HCT116 (cell line): ENCODE results near the gene ENDOG. TPM values are rescaled to one million over a fixed set of nuclear protein-coding genes. Genes with fewer than 3 reads are reported as not detected.
"Not testable (repeated sequence)": the region's sequence is repeated elsewhere in the genome, so short reads cannot be mapped to it uniquely, and the experiment has no call there.

Experiments used
- ATAC-seq: fragments of 200-7000 bp; cut with Tn5 transposase; 2 replicates; pipeline ENCODE4 v1.9.1; 2020; ENCODE audit warnings: mild to moderate bottlenecking, moderate library complexity
- BruUV-seq: library from RNA; stranded (reverse); fragments of 400-500 nt; replicated peaks from 2 replicates; lab custom pipeline; 2021; lab: Mats Ljungman, UMichigan
- CTCF ChIA-PET: fragments of 300-600 bp; sonication (Branson Sonifier 250); formaldehyde crosslinking; loops from one replicate; lab custom pipeline; 2021; ENCODE audit warnings: antibody characterized with exemption; lab: Charles Lee
- POLR2A ChIA-PET: fragments of 300-600, 350-600 bp; sonication (Branson Sonifier 250); formaldehyde crosslinking; loops from one replicate; lab custom pipeline; 2021; ENCODE audit warnings: antibody characterized with exemption; lab: Charles Lee
- RAD21 ChIA-PET, 2 experiments: fragments of 300-600 bp; sonication (Branson Sonifier 250); formaldehyde crosslinking; loops; one replicate each; lab custom pipeline; 2023; ENCODE audit warnings: low total read pairs in 2 of 2; ENCODE audit not compliant: uncharacterized antibody in 2 of 2, unreplicated experiment in 2 of 2, low non-redundant PET in 1 of 2; lab: Charles Lee
- DNase-seq: peaks from one replicate; pipeline ENCODE4 v3.0.0-alpha.2; 2010; ENCODE audit warnings: low read depth, low spot score
- H2AFZ ChIP-seq: fragments of 200-600 bp; shearing (Covaris generic), sonication (generic); 2 replicates; pipeline ENCODE4 v1.6.1; 2017; ENCODE audit warnings: low read depth, mixed run types, mixed read lengths, antibody characterized with exemption, low read length; ENCODE audit not compliant: poor library complexity, severe bottlenecking
- H3K27ac ChIP-seq: 2 replicates; pipeline ENCODE4 v1.5.1; 2012; ENCODE audit warnings: low read depth, low read length
- H3K27me3 ChIP-seq: fragments of 200-600 bp; sonication (generic); 2 replicates; pipeline ENCODE4 v1.6.1; 2016; ENCODE audit warnings: mixed run types, low read length, mixed read lengths; ENCODE audit not compliant: insufficient read depth
- H3K36me3 ChIP-seq, 2 experiments: fragments of 200-500 bp in 1 of 2; fragments of 200-600 bp in 1 of 2; sonication (Bioruptor generic) in 1 of 2; sonication (generic) in 1 of 2; 2 replicates each; pipeline versions ENCODE4 v1.5.1 to v1.6.1; 2014 to 2016; ENCODE audit warnings: low read length in 2 of 2, inconsistent platforms in 1 of 2, mixed read lengths in 1 of 2, mixed run types in 1 of 2; ENCODE audit not compliant: insufficient read depth in 2 of 2, control insufficient read depth in 1 of 2
- H3K4me1 ChIP-seq, 2 experiments: fragments of 200-600 bp in 1 of 2; sonication (generic) in 1 of 2; 2 replicates each; pipeline versions ENCODE4 v1.5.1 to v1.6.1; 2012 to 2017; ENCODE audit warnings: low read length in 2 of 2, inconsistent platforms in 1 of 2, mild to moderate bottlenecking in 1 of 2, mixed read lengths in 1 of 2, mixed run types in 1 of 2, moderate library complexity in 1 of 2; ENCODE audit not compliant: insufficient read depth in 2 of 2, control insufficient read depth in 1 of 2
- H3K4me2 ChIP-seq: fragments of 200-600 bp; sonication (generic); 2 replicates; pipeline ENCODE4 v1.6.1; 2017; ENCODE audit warnings: mixed run types, low read length, mixed read lengths
- H3K4me3 ChIP-seq, 2 experiments: fragments of 200-600 bp in 1 of 2; sonication (generic) in 1 of 2; replicated peaks in 1 of 2; 2 replicates each; pipeline ENCODE4 v1.5.1; 2011 to 2016; ENCODE audit warnings: low read length in 2 of 2, control low read depth in 1 of 2, low read depth in 1 of 2, mild to moderate bottlenecking in 1 of 2, mixed read lengths in 1 of 2, mixed run types in 1 of 2
- H3K79me2 ChIP-seq: fragments of 200-600 bp; sonication (generic); 2 replicates; pipeline ENCODE4 v1.6.1; 2017; ENCODE audit warnings: mild to moderate bottlenecking, mixed run types, low read length, moderate library complexity, mixed read lengths; ENCODE audit not compliant: insufficient read depth
- H3K9ac ChIP-seq: fragments of 200-600 bp; sonication (generic); 2 replicates; pipeline ENCODE4 v1.6.1; 2016; ENCODE audit warnings: low read length, mixed read lengths
- H3K9me2 ChIP-seq: fragments of 200-600 bp; sonication (generic), shearing (Covaris generic); 2 replicates; pipeline ENCODE4 v1.6.1; 2017; ENCODE audit warnings: mixed run types, mild to moderate bottlenecking, moderate library complexity; ENCODE audit not compliant: insufficient read depth
- H3K9me3 ChIP-seq, 2 experiments: fragments of 200-500 bp in 1 of 2; fragments of 200-600 bp in 1 of 2; sonication (Bioruptor generic) in 1 of 2; sonication (generic) in 1 of 2; 2 replicates each; pipeline ENCODE4 v1.6.1; 2014 to 2017; ENCODE audit warnings: low read length in 2 of 2, mixed read lengths in 2 of 2, inconsistent platforms in 1 of 2, low read depth in 1 of 2, mild to moderate bottlenecking in 1 of 2, mixed run types in 1 of 2, moderate library complexity in 1 of 2; ENCODE audit not compliant: control insufficient read depth in 1 of 2, insufficient read depth in 1 of 2
- H4K20me1 ChIP-seq: fragments of 200-600 bp; sonication (generic), shearing (Covaris generic); 2 replicates; pipeline ENCODE4 v1.6.1; 2017; ENCODE audit warnings: mixed run types, mild to moderate bottlenecking, moderate library complexity; ENCODE audit not compliant: insufficient read depth
- RAD21 ChIP-seq: IDR thresholded peaks from 2 replicates; pipeline ENCODE4 v1.6.1; 2012; ENCODE audit warnings: low read depth, mild to moderate bottlenecking
- intact Hi-C: fragments of 100-400 bp; cut with micrococcal nuclease; formaldehyde crosslinking; loops from 2 replicates; pipeline ENCODE4 v1.10.0; 2022
- total RNA-seq: library from RNA; stranded (reverse); gene quantifications from one replicate; pipeline ENCODE4 v1.2.1, GENCODE V29; 2021; ENCODE audit not compliant: unreplicated experiment
- TF ChIP-seq, protein P1 (sequence below), 3 experiments: fragments of 200-600 bp in 1 of 3; sonication (generic) in 1 of 3; IDR thresholded peaks in 2 of 3; conservative IDR thresholded peaks in 1 of 3; 2 replicates each; pipeline ENCODE4 v1.5.1; 2012 to 2017; ENCODE audit warnings: low read depth in 2 of 3, low read length in 2 of 3, antibody characterized with exemption in 1 of 3, borderline replicate concordance in 1 of 3, control low read depth in 1 of 3, mild to moderate bottlenecking in 1 of 3, mixed read lengths in 1 of 3, mixed run types in 1 of 3, moderate library complexity in 1 of 3; ENCODE audit not compliant: insufficient read depth in 1 of 3

ENDOG gene
- total RNA-seq, 1 experiment from 2014 or later: 27.2 TPM

DNA sequence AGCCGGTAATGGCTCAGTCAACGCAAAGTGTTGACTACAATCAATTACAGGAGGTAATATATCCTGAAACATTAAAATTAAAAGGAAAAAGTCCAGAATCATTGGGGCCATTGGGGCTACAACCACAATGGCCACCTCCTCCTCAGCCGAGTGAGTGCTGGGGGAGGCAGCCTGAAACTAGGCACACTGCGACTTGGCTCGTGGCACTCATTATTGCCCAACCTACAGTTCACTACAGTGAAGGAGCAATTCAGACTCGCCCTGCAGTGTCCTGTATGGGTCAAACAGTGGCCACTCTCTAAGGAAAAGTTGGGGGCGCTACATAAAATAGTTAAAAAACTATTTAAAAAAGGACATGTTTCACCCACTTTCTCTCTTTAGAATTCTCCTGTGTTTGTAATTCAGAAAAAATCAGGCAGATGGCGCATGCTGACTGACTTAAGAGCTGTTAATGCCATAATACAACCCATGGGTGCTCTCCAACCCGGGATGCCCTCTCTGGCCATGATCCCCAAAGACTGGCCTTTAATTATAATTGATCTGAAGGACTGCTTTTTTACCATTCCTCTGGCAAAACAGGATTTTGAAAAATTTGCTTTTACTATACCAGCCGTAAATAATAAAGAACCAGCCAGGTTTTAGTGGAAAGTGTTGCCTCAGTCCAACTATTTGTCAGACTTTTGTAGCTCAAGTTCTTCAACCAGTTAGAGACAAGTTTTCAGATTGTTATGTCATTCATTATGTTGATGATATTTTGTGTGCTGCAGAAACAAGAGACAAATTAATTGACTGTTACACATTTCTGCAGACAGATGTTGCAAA lies 33.7 kb downstream of the ENDOG start:
- H2AFZ ChIP-seq, H3K9ac ChIP-seq, H3K9me2 ChIP-seq, H3K4me1 ChIP-seq, H3K4me3 ChIP-seq, H3K27me3 ChIP-seq, H3K27ac ChIP-seq, RAD21 ChIA-PET, H3K36me3 ChIP-seq, BruUV-seq, H3K79me2 ChIP-seq, POLR2A ChIA-PET, H4K20me1 ChIP-seq, H3K4me2 ChIP-seq: not testable (repeated sequence)
- intact Hi-C loops: loop anchor here (1.0 kb wide), 1 partner anchor 76 kb away; no protein-coding TSS in a partner anchor
- ATAC-seq (peak; percentile 78), DNase-seq (peak; percentile 50)
- TF ChIP-seq, protein P1, sequence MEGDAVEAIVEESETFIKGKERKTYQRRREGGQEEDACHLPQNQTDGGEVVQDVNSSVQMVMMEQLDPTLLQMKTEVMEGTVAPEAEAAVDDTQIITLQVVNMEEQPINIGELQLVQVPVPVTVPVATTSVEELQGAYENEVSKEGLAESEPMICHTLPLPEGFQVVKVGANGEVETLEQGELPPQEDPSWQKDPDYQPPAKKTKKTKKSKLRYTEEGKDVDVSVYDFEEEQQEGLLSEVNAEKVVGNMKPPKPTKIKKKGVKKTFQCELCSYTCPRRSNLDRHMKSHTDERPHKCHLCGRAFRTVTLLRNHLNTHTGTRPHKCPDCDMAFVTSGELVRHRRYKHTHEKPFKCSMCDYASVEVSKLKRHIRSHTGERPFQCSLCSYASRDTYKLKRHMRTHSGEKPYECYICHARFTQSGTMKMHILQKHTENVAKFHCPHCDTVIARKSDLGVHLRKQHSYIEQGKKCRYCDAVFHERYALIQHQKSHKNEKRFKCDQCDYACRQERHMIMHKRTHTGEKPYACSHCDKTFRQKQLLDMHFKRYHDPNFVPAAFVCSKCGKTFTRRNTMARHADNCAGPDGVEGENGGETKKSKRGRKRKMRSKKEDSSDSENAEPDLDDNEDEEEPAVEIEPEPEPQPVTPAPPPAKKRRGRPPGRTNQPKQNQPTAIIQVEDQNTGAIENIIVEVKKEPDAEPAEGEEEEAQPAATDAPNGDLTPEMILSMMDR (IDR thresholded peaks at IDR 0.05 in 2 of 3, conservative IDR thresholded peaks at IDR 0.05 in 1 of 3; ENCODE audit: borderline replicate concordance in 1 of 3, insufficient read depth in 1 of 3, low read depth in 2 of 3, low read length in 2 of 3): peak; percentile 48 to 71 (median 48)
- TF ChIP-seq RAD21: peak; percentile 75
- CTCF ChIA-PET: interaction anchor here (0.8 to 1.5 kb wide), 4 partner anchors 22 to 96 kb away, joined by 3 to 10 read pairs (median 3); partner anchors contain the start of genes ENDOG and SPOUT1
- H3K9me3 ChIP-seq: peaks cover 10% of the 10 kb centered on the region in 2 experiments; a peak in 2 of 4 replicates

DNA sequence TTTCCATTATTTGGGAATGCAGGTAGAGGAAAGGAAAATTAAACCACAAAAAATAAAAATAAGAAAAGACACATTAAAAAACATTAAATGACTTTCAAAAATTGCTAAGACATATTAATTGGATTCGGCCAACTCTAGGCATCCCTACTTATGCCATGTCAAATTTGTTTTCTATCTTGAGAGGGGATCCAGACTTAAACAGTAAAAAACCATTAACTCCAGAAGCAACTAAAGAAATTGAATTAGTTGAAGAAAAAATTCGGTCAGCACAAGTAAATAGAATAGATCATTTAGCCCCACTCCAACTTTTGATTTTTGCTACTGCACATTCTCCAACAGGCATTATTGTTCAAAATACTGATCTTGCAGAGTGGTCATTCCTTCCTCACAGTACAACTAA lies 34.3 kb downstream of the ENDOG start:
- intact Hi-C loops: loop anchor here (1.0 kb wide), 1 partner anchor 76 kb away; no protein-coding TSS in a partner anchor
- not testable (repeated sequence) for DNase-seq, BruUV-seq

DNA sequence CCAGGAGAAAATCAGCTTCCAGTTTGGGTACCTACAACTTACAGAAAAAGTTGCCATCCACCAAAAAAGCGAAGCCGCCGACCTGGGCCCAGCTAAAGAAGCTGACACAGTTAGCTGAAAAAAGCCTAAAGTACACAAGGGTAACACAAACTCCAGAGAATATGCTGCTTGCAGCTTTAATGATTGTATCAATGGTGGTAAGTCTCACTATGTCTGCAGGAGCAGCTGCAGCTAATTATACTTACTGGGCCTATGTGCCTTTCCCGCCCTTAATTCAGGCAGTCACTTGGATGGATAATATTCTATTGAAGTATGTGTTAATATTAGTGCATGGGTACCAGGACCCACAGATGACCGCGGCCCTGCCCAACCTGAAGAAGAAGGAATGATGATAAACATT lies 36.2 kb downstream of the ENDOG start:
- H3K27ac ChIP-seq, H4K20me1 ChIP-seq, POLR2A ChIA-PET, DNase-seq, ATAC-seq, H3K27me3 ChIP-seq, intact Hi-C loops, H3K9me2 ChIP-seq, H3K4me1 ChIP-seq, BruUV-seq, RAD21 ChIA-PET, CTCF ChIA-PET, H3K79me2 ChIP-seq, H3K4me2 ChIP-seq, H2AFZ ChIP-seq, H3K9me3 ChIP-seq, H3K9ac ChIP-seq, H3K4me3 ChIP-seq, H3K36me3 ChIP-seq: not testable (repeated sequence)

More for the DNA sequence above, 34.3 kb downstream of the ENDOG start:
- H3K9ac ChIP-seq, H3K79me2 ChIP-seq, ATAC-seq, H3K4me2 ChIP-seq, H3K9me3 ChIP-seq, H3K27me3 ChIP-seq, H3K9me2 ChIP-seq, H3K36me3 ChIP-seq, POLR2A ChIA-PET, H4K20me1 ChIP-seq, H3K27ac ChIP-seq, H3K4me3 ChIP-seq, H2AFZ ChIP-seq, RAD21 ChIA-PET, H3K4me1 ChIP-seq: not testable (repeated sequence)
- CTCF ChIA-PET: interaction anchor here (0.8 to 1.5 kb wide), 4 partner anchors 23 to 96 kb away, joined by 3 to 10 read pairs (median 3); partner anchors contain the start of genes ENDOG and SPOUT1
